ENCODE measurements around the gene FITM1. TPM values are rescaled to one million over a fixed set of nuclear protein-coding genes. Genes with fewer than 3 reads are reported as not detected.
A peak's percentile ranks its signal among the peaks of the same experiment; 100 is the strongest.

The FITM1 gene
- total RNA-seq, 2 experiments from 2014 or later: 1.5 to 1.7 TPM

DNA sequence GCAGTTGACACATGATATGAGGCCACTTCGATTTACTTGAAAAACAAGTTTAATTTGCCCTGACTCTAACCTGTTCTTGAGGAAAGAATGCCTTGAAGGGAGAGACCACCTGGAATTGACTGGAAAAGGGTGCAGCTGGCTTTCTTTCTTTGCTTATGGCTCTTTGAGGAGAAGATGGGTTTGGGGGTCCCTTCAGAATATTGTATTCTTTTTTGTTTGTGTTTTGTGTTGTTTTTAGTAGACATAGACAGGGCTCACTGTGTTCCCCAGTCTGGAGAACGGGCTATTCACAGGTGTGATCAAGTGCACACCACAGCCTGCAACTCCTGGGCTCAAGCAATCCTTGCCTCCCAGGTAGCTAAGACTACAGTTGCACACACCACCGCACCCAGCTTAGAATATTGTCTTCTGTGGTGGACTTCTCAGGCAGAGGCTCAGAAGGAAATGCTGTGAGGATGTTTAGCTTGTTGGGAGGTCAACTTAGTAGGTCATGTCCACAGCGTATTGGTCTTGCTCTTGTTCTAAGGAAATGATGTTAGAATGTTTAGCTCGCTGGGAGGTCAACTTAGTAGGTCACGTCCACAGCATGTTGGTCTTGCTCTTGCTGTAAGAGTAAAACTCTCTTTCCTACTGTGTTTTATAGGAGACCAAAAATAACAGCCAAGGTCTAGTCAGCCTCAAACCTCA lies 14.2 kb upstream of the FITM1 start:
- Mint-ChIP-seq H3K4me1 (ENCODE audit: low read depth) (peaks cover 35% of the 10 kb centered on the region), H3K9me3 (no peaks in the 10 kb centered on the region), H3K27me3 (no peaks in the 10 kb centered on the region), H3K4me3 (peak overlapping the region; percentile 98), H3K36me3 (ENCODE audit: low read depth) (peaks cover 77% of the 10 kb centered on the region), H3K27ac (peak overlapping the region; percentile 98)
- no peaks in the 10 kb centered on the region for H3K9me3 ChIP-seq (ENCODE audit: control insufficient read depth in 1 of 2, insufficient read depth in 1 of 2, low read length in 2 of 2)
- peaks cover 37% of the 10 kb centered on the region for H3K4me1 ChIP-seq (ENCODE audit: insufficient read depth, low read length)
- H3K4me3 ChIP-seq (ENCODE audit: low read length): peak overlapping the region; percentile 77
- ATAC-seq (ENCODE audit: poor library complexity) (no peak), DNase-seq (peak in 1 of 14 experiments; percentile 21)
- H3K27me3 ChIP-seq (ENCODE audit: control insufficient read depth in 1 of 2, insufficient read depth in 2 of 2, low read length in 2 of 2): no peaks in the 10 kb centered on the region
- no peak overlapping the region for H3K27ac ChIP-seq (ENCODE audit: low read depth in 1 of 2, low read length in 2 of 2)
- peaks cover 44% of the 10 kb centered on the region for H3K36me3 ChIP-seq (ENCODE audit: insufficient read depth, low read length)
- POLR2A ChIA-PET: interaction anchor here (0.6 to 7.0 kb wide), 10 partner anchors 9 to 196 kb away, joined by 3 to 296 read pairs (median 24); partner anchors contain the start of genes CHMP4A, EMC9, FITM1 and IRF9
- intact Hi-C loops (cut with DNase I, micrococcal nuclease): loop anchor here in 1 of 2 experiments (2.0 to 10.0 kb wide), 3 partner anchors 29 to 551 kb away; partner anchors contain the start of gene AP1G2
- TF ChIP-seq, protein P1, sequence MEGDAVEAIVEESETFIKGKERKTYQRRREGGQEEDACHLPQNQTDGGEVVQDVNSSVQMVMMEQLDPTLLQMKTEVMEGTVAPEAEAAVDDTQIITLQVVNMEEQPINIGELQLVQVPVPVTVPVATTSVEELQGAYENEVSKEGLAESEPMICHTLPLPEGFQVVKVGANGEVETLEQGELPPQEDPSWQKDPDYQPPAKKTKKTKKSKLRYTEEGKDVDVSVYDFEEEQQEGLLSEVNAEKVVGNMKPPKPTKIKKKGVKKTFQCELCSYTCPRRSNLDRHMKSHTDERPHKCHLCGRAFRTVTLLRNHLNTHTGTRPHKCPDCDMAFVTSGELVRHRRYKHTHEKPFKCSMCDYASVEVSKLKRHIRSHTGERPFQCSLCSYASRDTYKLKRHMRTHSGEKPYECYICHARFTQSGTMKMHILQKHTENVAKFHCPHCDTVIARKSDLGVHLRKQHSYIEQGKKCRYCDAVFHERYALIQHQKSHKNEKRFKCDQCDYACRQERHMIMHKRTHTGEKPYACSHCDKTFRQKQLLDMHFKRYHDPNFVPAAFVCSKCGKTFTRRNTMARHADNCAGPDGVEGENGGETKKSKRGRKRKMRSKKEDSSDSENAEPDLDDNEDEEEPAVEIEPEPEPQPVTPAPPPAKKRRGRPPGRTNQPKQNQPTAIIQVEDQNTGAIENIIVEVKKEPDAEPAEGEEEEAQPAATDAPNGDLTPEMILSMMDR (IDR thresholded peaks at IDR 0.05): no peak
- CTCF ChIA-PET: interaction anchor here (0.8 to 1.7 kb wide), 4 partner anchors 20 to 217 kb away, joined by 3 to 6 read pairs (median 4); partner anchors contain the start of genes IRF9 and PSME1

DNA sequence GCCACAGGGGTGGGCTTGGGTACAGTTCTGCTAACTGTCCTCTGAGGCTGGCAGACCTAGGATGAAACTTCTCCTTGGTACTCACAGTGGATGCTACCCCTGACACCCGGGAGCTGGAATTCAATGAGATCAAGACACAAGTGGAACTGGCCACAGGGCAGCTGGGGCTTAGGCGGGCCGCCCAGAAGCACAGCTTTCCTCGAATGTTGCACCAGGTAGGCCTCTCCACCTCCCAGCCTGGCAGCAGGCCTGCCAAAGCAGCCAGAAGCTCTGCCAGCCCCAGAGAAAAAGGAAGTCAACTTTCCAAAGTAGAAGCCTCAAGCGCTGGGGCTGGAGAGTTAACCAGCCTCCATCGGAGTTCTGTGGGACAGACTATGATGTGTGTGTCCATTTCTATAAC lies 13.3 kb upstream of the FITM1 start:
- CTCF ChIA-PET: interaction anchor here (0.8 to 1.3 kb wide), 3 partner anchors 8 to 179 kb away, joined by 3 to 4 read pairs (median 3); partner anchors contain the start of gene IRF9
- H3K27me3 Mint-ChIP-seq: no peaks in the 10 kb centered on the region
- H3K36me3 ChIP-seq (ENCODE audit: insufficient read depth, low read length): peaks cover 51% of the 10 kb centered on the region
- no peak overlapping the region for H3K4me3 Mint-ChIP-seq
- no peaks in the 10 kb centered on the region for H3K9me3 Mint-ChIP-seq
- no peaks in the 10 kb centered on the region for H3K27me3 ChIP-seq (ENCODE audit: control insufficient read depth in 1 of 2, insufficient read depth in 2 of 2, low read length in 2 of 2)
- peak overlapping the region; percentile 98 for H3K27ac Mint-ChIP-seq
- no peak for ATAC-seq (ENCODE audit: poor library complexity)
- TF ChIP-seq, protein P1 (IDR thresholded peaks at IDR 0.05): no peak
- POLR2A ChIA-PET: interaction anchor here (1.1 to 7.0 kb wide), 4 partner anchors 19 to 125 kb away, joined by 3 to 296 read pairs (median 62); partner anchors contain the start of genes CHMP4A, EMC9, FITM1 and PSME1
- H3K4me1 ChIP-seq (ENCODE audit: insufficient read depth, low read length): peaks cover 37% of the 10 kb centered on the region
- DNase-seq: no peak
- intact Hi-C loops (cut with DNase I, micrococcal nuclease): loop anchor here in 1 of 2 experiments (2.0 to 10.0 kb wide), 3 partner anchors 28 to 552 kb away; partner anchors contain the start of gene AP1G2
- no peak overlapping the region for H3K27ac ChIP-seq (ENCODE audit: low read depth in 1 of 2, low read length in 2 of 2)
- peaks cover 35% of the 10 kb centered on the region for H3K4me1 Mint-ChIP-seq (ENCODE audit: low read depth)
- no peaks in the 10 kb centered on the region for H3K9me3 ChIP-seq (ENCODE audit: control insufficient read depth in 1 of 2, insufficient read depth in 1 of 2, low read length in 2 of 2)
- no peak overlapping the region for H3K4me3 ChIP-seq (ENCODE audit: low read length)
- peaks cover 86% of the 10 kb centered on the region for H3K36me3 Mint-ChIP-seq (ENCODE audit: low read depth)

DNA sequence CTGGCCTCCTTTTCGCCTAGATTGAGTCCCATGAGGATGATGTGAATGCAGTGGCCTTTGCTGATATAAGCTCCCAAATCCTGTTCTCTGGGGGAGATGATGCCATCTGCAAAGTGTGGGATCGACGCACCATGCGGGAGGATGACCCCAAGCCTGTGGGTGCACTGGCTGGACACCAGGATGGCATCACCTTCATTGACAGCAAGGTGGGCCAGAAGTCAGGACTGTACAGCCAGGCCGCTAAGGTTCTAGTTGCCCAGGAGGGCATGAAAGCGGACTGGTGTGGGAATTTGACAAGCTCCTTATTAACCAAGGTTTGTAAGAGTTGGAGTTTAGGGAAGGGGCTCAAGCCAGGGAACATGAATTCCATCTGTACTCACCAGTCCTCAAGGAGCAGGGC lies 10.8 kb upstream of the FITM1 start:
- H3K27ac Mint-ChIP-seq: no peak overlapping the region
- Histone ChIP-seq H3K27me3 (ENCODE audit: control insufficient read depth in 1 of 2, insufficient read depth in 2 of 2, low read length in 2 of 2) (no peaks in the 10 kb centered on the region), H3K36me3 (ENCODE audit: insufficient read depth, low read length) (peaks cover 74% of the 10 kb centered on the region), H3K4me1 (ENCODE audit: insufficient read depth, low read length) (peaks cover 31% of the 10 kb centered on the region), H3K27ac (ENCODE audit: low read depth in 1 of 2, low read length in 2 of 2) (no peak overlapping the region), H3K9me3 (ENCODE audit: control insufficient read depth in 1 of 2, insufficient read depth in 1 of 2, low read length in 2 of 2) (no peaks in the 10 kb centered on the region), H3K4me3 (ENCODE audit: low read length) (no peak overlapping the region)
- POLR2A ChIA-PET: interaction anchor here (7.0 kb wide), 1 partner anchor 16 kb away, joined by 296 read pairs; the partner anchor contains the start of genes EMC9, FITM1 and PSME1
- no peaks in the 10 kb centered on the region for H3K27me3 Mint-ChIP-seq
- H3K4me1 Mint-ChIP-seq (ENCODE audit: low read depth): peaks cover 35% of the 10 kb centered on the region
- CTCF ChIA-PET: interaction anchor here (1.9 kb wide), 1 partner anchor 12 kb away, joined by 6 read pairs; no protein-coding TSS in a partner anchor
- ATAC-seq (ENCODE audit: poor library complexity) (no peak), DNase-seq (no peak)
- H3K9me3 Mint-ChIP-seq: no peaks in the 10 kb centered on the region
- H3K36me3 Mint-ChIP-seq (ENCODE audit: low read depth): peaks cover 96% of the 10 kb centered on the region
- intact Hi-C loops (cut with DNase I, micrococcal nuclease): loop anchor here in 1 of 2 experiments (10.0 kb wide), 2 partner anchors 315 to 555 kb away; partner anchors contain the start of gene AP1G2
- TF ChIP-seq, protein P1 (IDR thresholded peaks at IDR 0.05): no peak
- no peak overlapping the region for H3K4me3 Mint-ChIP-seq
